Astrocyte (in vitro differentiated cells and primary cell): ENCODE measurements around the gene TRPM4. TPM values are rescaled to one million over a fixed set of nuclear protein-coding genes. Genes with fewer than 3 reads are reported as not detected.

Experiments used
- DNase-seq: peaks from one replicate; pipeline ENCODE4 v3.0.0-alpha.2; 2010; ENCODE audit warnings: low read depth
- FAIRE-seq: peaks from 2 replicates; lab custom pipeline; 2011; peaks lifted over from hg19 to GRCh38; lab: Jason Lieb, UNC
- H2AFZ ChIP-seq: 2 replicates; pipeline ENCODE4 v1.6.0; 2012; ENCODE audit warnings: low read depth, low read length, inconsistent platforms
- H3K27ac ChIP-seq: 2 replicates; pipeline ENCODE4 v1.5.1; 2011; ENCODE audit warnings: low read depth, low read length, inconsistent platforms
- H3K27me3 ChIP-seq: 2 replicates; pipeline ENCODE4 v1.6.0; 2011; ENCODE audit warnings: low read length, inconsistent platforms; ENCODE audit not compliant: insufficient read depth
- H3K36me3 ChIP-seq: 2 replicates; pipeline ENCODE4 v1.5.1; 2011; ENCODE audit warnings: low read length, inconsistent platforms; ENCODE audit not compliant: insufficient read depth
- H3K4me1 ChIP-seq: 2 replicates; pipeline ENCODE4 v1.5.1; 2011; ENCODE audit warnings: low read length, inconsistent platforms; ENCODE audit not compliant: insufficient read depth
- H3K4me2 ChIP-seq: 2 replicates; pipeline ENCODE4 v1.6.0; 2012; ENCODE audit warnings: low read length, inconsistent platforms
- H3K4me3 ChIP-seq: 2 replicates; pipeline ENCODE4 v1.5.1; 2011; ENCODE audit warnings: low read depth, mild to moderate bottlenecking, low read length, inconsistent platforms; ENCODE audit not compliant: insufficient read depth
- H3K79me2 ChIP-seq: 2 replicates; pipeline ENCODE4 v1.6.0; 2012; ENCODE audit warnings: mild to moderate bottlenecking, low read length, inconsistent platforms; ENCODE audit not compliant: insufficient read depth
- H3K9ac ChIP-seq: 2 replicates; pipeline ENCODE4 v1.6.0; 2012; ENCODE audit warnings: mild to moderate bottlenecking, low read length, inconsistent platforms
- H3K9me3 ChIP-seq: 2 replicates; pipeline ENCODE4 v1.5.1; 2012; ENCODE audit warnings: low read depth, mild to moderate bottlenecking, low read length, inconsistent platforms; ENCODE audit not compliant: insufficient read depth
- H4K20me1 ChIP-seq: 2 replicates; pipeline ENCODE4 v1.6.0; 2012; ENCODE audit warnings: low read length, inconsistent platforms; ENCODE audit not compliant: insufficient read depth
- H3K27ac Mint-ChIP-seq: one replicate; pipeline ENCODE4 v1.8.0; 2021; ENCODE audit warnings: mild to moderate bottlenecking, mixed read lengths; ENCODE audit not compliant: unreplicated experiment
- H3K27me3 Mint-ChIP-seq: one replicate; pipeline ENCODE4 v1.8.0; 2021; ENCODE audit warnings: low read depth, mixed read lengths; ENCODE audit not compliant: unreplicated experiment
- H3K36me3 Mint-ChIP-seq: one replicate; pipeline ENCODE4 v1.8.0; 2021; ENCODE audit warnings: low read depth, mixed read lengths; ENCODE audit not compliant: unreplicated experiment
- H3K4me1 Mint-ChIP-seq: one replicate; pipeline ENCODE4 v1.8.0; 2021; ENCODE audit warnings: low read depth, mixed read lengths; ENCODE audit not compliant: unreplicated experiment
- H3K4me3 Mint-ChIP-seq: one replicate; pipeline ENCODE4 v1.8.0; 2021; ENCODE audit warnings: mild to moderate bottlenecking, moderate library complexity, mixed read lengths; ENCODE audit not compliant: unreplicated experiment
- H3K9me3 Mint-ChIP-seq: one replicate; pipeline ENCODE4 v1.8.0; 2021; ENCODE audit warnings: mild to moderate bottlenecking, mixed read lengths; ENCODE audit not compliant: unreplicated experiment
- CTCF ChIP-seq: IDR thresholded peaks from 2 replicates; pipeline ENCODE4 v1.5.1; 2011; ENCODE audit warnings: low read depth, mild to moderate bottlenecking, inconsistent platforms, low read length, moderate library complexity; ENCODE audit not compliant: insufficient read depth
- EZH2 ChIP-seq: IDR thresholded peaks from 2 replicates; pipeline ENCODE4 v1.6.1; 2012; ENCODE audit warnings: mild to moderate bottlenecking, low read length, inconsistent platforms; ENCODE audit not compliant: insufficient read depth
- total RNA-seq: library from RNA; stranded (reverse); gene quantifications from 2 replicates; pipeline ENCODE4 v1.2.1, GENCODE V29; 2021

TRPM4 gene
- total RNA-seq, 1 donor from 2014 or later, result 26.3 TPM

- Mint-ChIP-seq H3K4me1 (no peaks in the 10 kb centered on the region), H3K4me3 (no peak overlapping the region), H3K27me3 (peaks cover 3% of the 10 kb centered on the region), H3K27ac (no peak overlapping the region), H3K36me3 (peaks cover 42% of the 10 kb centered on the region), H3K9me3 (peaks cover 3% of the 10 kb centered on the region)
- H4K20me1 ChIP-seq, result no peaks in the 10 kb centered on the region
- H3K9ac ChIP-seq, result no peak overlapping the region
- H3K27ac ChIP-seq, result no peak overlapping the region
- FAIRE-seq (no peak), DNase-seq (no peak)
- H3K36me3 ChIP-seq, result peaks cover 11% of the 10 kb centered on the region
- H2AFZ ChIP-seq, result no peak overlapping the region
- H3K4me1 ChIP-seq, result peaks cover 3% of the 10 kb centered on the region
- TF ChIP-seq CTCF (no peak), EZH2 (no peak)
- no peaks in the 10 kb centered on the region for H3K9me3 ChIP-seq
- H3K4me3 ChIP-seq, result no peak overlapping the region
- H3K27me3 ChIP-seq, result no peaks in the 10 kb centered on the region
- no peaks in the 10 kb centered on the region for H3K79me2 ChIP-seq
- H3K4me2 ChIP-seq, result no peak overlapping the region
Measured at GRCh38 chr19:49193822-49194394, 36.3 kb downstream of the TRPM4 start.

GRCh38 chr19:49194408-49194807, 36.8 kb downstream of the TRPM4 start:
- Histone ChIP-seq H3K9me3 (no peaks in the 10 kb centered on the region), H3K79me2 (no peaks in the 10 kb centered on the region), H3K36me3 (peaks cover 7% of the 10 kb centered on the region), H3K4me1 (peaks cover 3% of the 10 kb centered on the region), H3K4me3 (no peak overlapping the region), H3K27me3 (no peaks in the 10 kb centered on the region), H2AFZ (no peak overlapping the region), H3K9ac (no peak overlapping the region), H3K27ac (no peak overlapping the region), H3K4me2 (no peak overlapping the region), H4K20me1 (no peaks in the 10 kb centered on the region)
- no peak for TF ChIP-seq EZH2
- peaks cover 3% of the 10 kb centered on the region for H3K9me3 Mint-ChIP-seq
- no peak overlapping the region for H3K4me3 Mint-ChIP-seq
- DNase-seq (no peak), FAIRE-seq (no peak)
- H3K27ac Mint-ChIP-seq, result no peak overlapping the region
- H3K4me1 Mint-ChIP-seq, result no peaks in the 10 kb centered on the region
- peaks cover 3% of the 10 kb centered on the region for H3K27me3 Mint-ChIP-seq
- peaks cover 38% of the 10 kb centered on the region for H3K36me3 Mint-ChIP-seq

GRCh38 chr19:49196527-49197240, 39.1 kb downstream of the TRPM4 start:
- H3K27ac Mint-ChIP-seq, result no peak overlapping the region
- Histone ChIP-seq H3K4me3 (no peak overlapping the region), H3K4me2 (no peak overlapping the region), H2AFZ (no peak overlapping the region), H3K9me3 (no peaks in the 10 kb centered on the region), H3K9ac (no peak overlapping the region), H3K27me3 (no peaks in the 10 kb centered on the region), H3K4me1 (peaks cover 3% of the 10 kb centered on the region), H4K20me1 (no peaks in the 10 kb centered on the region), H3K36me3 (peaks cover 1% of the 10 kb centered on the region), H3K79me2 (no peaks in the 10 kb centered on the region), H3K27ac (no peak overlapping the region)
- peaks cover 3% of the 10 kb centered on the region for H3K27me3 Mint-ChIP-seq
- TF ChIP-seq CTCF (no peak), EZH2 (no peak)
- H3K4me3 Mint-ChIP-seq, result no peak overlapping the region
- no peak for FAIRE-seq
- peaks cover under 1% of the 10 kb centered on the region for H3K9me3 Mint-ChIP-seq
- DNase-seq, result no peak
- no peaks in the 10 kb centered on the region for H3K4me1 Mint-ChIP-seq
- peaks cover 26% of the 10 kb centered on the region for H3K36me3 Mint-ChIP-seq
